H1 (cell line): ENCODE measurements around the gene E2F8. TPM values are rescaled to one million over a fixed set of nuclear protein-coding genes. Genes with fewer than 3 reads are reported as not detected.

Source experiments
- POLR2AphosphoS5 ChIP-seq: IDR thresholded peaks from 2 replicates; pipeline ENCODE4 v1.6.1; 2011; ENCODE audit warnings: low read depth, low read length
- RBBP5 ChIP-seq: IDR thresholded peaks from 2 replicates; pipeline ENCODE4 v1.7.1; 2012; ENCODE audit warnings: low read depth, mild to moderate bottlenecking, inconsistent platforms, low read length, moderate library complexity, borderline replicate concordance
- SP4 ChIP-seq: IDR thresholded peaks from 2 replicates; pipeline ENCODE4 v1.6.1; 2012; ENCODE audit warnings: low read length, inconsistent platforms
- YY1 ChIP-seq: IDR thresholded peaks from 2 replicates; pipeline ENCODE4 v1.6.1; 2011; ENCODE audit warnings: low read depth, mild to moderate bottlenecking, low read length
- ZNF274 ChIP-seq: IDR thresholded peaks from 2 replicates; pipeline ENCODE4 v1.7.0; 2012; ENCODE audit warnings: low read length, borderline replicate concordance; ENCODE audit errors: extremely low read depth
- polyA plus RNA-seq, 7 experiments: library from polyadenylated mRNA; depleted of rRNA in 3 of 7; stranded (reverse) in 5 of 7; unstranded in 2 of 7; fragments of >200 nt in 5 of 7; fragments of 200-250 nt in 2 of 7; gene quantifications; 1 replicate in 5 of 7; 2 replicates in 1 of 7; 4 replicates in 1 of 7; pipeline versions ENCODE4 v1.2.1 to v1.2.3, GENCODE V29; 2011 to 2013; ENCODE audit warnings: missing spikeins in 2 of 7, mixed read lengths in 2 of 7
- total RNA-seq: library from RNA; stranded (reverse); fragmentation: NEBNext Ultra II Directional; extraction: Animal tissue kit (Norgen Biotek cat#: 25700); gene quantifications from 2 replicates; pipeline ENCODE4 v1.2.1, GENCODE V29; 2021

Gene E2F8
- total and polyA plus RNA-seq, 2 of the 8 experiments (the other 6 are each of a cell fraction or from before 2014, with no cell fraction given): 5.4 to 11.4 TPM

- no peak for TF ChIP-seq SP4
- TF ChIP-seq YY1: no peak
- TF ChIP-seq POLR2AphosphoS5: no peak
- no peak for TF ChIP-seq ZNF274
- no peak for TF ChIP-seq RBBP5
Observed at GRCh38 chr11:19253817-19254216, 13.1 kb upstream of the E2F8 start (continued).
